Activated CD8-positive, alpha-beta memory T cell treated with anti-CD3 and anti-CD28 coated beads, Interleukin-2, amount 50 U/mL, for 24 hours (primary cell): ENCODE results near the gene DCST2.

Experiments
- DNase-seq: peaks from one replicate; pipeline ENCODE4 v3.0.0-alpha.2; 2020; ENCODE audit errors: extremely low read depth

The DCST2 gene

GRCh38 chr1:154975409-154976059 lies 58.0 kb downstream of the DCST2 start:
- no peak for DNase-seq

DNA sequence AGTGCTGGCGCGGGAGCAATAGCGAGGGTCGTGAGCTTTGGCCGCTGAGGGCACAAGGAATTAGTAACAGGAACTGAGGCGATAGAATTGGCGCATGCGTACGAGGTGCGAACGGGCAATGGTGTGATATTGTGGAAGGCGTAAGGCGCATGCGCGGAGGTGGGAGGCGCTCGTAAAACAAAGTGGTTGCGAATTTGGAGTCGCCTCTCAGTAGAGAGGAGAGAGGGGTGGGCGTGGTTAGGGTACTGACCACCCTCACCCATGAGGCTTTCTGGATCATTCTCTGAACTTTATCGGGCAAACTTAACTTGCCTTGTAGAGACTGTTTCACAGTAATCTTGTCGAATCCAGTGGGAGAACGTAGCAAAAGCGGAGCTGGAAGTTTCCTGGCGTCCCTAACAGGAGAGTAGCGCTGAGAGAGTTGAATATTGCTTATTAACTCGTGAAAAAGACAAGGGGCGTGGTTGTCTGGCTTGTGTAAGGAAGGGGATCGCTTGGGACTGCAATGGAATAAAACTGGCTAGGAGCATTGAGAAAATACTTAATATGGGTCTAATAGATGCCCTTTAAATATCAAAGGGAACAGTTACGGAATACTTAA lies 58.7 kb downstream of the DCST2 start:
- peak; percentile 87 for DNase-seq

DNA sequence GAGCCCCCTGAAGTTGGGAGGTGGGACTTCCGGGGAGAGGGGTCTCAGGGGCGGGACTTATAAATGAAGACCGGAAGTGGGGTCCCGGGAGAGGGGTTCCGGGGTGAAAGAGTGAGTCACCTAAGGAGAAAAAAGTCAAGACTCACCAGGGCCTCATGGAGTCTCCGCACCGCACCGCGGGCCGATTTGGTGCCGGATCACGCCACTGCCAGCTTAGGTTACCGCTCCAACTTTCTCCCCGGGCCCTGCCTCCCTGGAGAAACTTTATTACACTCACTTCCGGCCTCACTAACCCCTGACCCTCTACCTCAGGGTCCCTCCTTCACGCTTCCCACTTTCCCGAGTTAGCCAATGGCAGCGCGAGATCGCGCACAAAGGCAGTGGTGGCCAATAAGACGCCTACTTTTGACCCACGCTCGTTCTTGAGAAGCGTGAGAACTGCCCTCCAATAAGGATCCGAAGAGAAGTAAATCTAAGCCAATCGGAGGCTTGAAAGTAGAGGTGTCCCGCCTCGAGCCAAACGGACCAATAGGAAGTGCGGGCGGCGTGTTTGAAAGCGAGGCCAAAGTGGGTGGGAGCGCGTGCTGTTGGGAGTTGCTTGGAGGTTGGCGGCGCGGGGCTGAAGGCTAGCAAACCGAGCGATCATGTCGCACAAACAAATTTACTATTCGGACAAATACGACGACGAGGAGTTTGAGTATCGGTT lies 59.3 kb downstream of the DCST2 start, which contains the start of gene CKS1B:
Gene CKS1B, plus strand, starts transcription at position 580 of the 706 bp plus-strand sequence. Its CDS starts 65 bp downstream, at position 645.
- peak; percentile 89 for DNase-seq

GRCh38 chr1:154973344-154974101 lies 60.1 kb downstream of the DCST2 start:
- peak; percentile 90 for DNase-seq

DNA sequence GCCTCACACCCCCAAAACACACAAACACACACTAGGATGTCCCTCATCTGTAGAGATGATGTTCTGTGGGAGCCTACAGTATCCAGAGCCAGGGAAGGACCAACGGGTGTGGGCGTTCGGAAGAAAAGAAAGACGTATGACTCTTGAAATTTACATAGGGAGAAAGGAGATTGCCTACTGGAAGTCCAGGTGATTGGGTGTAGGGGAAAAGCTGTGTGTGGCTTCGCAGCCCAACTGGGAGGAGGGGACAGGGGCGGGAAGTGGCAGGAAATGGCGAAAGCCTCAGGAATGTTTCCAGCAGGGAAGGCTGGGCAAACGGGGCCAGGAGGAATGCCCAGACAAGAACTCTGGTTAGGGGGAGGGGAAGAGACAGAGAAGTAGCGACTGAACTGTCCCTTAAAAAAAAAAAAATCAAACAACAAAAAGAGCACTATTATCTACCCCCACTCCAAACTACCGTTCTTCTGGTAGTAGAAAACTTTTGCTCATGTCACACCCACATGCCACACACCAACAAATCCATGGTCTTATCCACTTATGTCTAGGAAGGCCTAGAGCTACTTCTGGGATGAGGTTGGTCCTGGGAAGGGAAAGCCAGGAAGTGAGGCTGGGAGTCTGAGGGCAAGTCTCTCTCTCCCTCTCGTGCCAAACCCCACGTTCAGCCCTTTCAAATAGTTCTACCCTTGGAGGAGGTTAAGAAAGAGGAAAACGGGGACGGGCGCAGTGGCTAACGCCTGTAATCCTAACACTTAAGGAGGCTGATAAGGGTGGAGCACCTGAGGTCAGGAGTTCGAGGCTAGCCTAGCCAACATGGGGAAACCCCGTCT lies 60.9 kb downstream of the DCST2 start:
- no peak for DNase-seq

DNA sequence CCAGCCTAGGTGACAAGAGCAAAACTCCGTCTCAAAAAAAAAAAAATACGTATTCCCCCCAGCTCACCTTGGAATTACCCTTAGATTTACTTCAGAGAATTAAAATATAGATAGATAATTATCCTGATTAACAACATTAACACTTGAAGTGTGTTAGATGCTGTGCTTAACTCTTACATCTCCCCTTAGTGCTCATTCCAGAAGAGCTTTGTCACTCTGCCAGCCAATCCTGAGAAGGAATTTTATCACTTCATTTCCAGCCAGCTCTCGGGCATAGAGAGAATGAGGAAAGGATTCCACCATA lies 61.4 kb downstream of the DCST2 start:
- no peak for DNase-seq

- DNase-seq: no peak
Observed at GRCh38 chr1:154971341-154971998, 62.1 kb downstream of the DCST2 start.

DNA sequence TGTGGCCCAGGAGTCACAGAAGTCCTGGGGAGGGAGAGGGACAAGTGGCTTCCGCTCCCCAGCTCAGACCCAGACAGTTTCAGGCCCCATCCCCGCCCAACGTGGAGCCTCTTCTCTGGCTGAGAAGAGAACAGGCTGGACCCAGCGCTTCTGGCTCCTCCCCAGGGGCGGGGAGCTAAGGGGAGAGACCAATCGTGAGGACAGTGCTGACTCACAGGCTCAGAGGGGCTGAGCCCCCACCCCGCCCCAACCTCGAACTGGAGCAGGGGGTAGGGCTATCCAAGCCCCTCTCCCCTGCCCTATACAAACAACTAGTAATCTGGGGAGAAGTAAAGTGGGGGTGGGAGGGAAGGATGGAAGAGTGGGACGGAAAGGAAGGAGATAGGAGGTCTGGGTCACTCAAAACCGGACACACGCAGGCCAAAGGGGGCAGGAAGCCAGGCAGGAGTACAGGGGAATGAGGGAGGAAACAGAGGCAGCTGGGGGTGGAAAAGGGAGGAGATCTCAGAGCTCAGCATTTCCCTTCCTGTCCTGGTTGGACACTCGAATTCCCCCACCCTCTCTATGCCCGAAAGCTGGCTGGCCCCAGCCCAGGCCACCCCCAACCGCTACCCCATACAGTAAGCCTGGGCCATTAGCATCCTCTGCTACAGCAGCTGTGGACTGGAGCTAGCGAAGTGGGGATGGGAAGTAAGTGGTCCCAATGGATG lies 62.8 kb downstream of the DCST2 start, which contains the start of gene SHC1:
Gene SHC1, minus strand, starts transcription at position 117 of the 710 bp plus-strand sequence. CDS start 221 bp downstream, outside the sequence.
- DNase-seq: no peak

DNA sequence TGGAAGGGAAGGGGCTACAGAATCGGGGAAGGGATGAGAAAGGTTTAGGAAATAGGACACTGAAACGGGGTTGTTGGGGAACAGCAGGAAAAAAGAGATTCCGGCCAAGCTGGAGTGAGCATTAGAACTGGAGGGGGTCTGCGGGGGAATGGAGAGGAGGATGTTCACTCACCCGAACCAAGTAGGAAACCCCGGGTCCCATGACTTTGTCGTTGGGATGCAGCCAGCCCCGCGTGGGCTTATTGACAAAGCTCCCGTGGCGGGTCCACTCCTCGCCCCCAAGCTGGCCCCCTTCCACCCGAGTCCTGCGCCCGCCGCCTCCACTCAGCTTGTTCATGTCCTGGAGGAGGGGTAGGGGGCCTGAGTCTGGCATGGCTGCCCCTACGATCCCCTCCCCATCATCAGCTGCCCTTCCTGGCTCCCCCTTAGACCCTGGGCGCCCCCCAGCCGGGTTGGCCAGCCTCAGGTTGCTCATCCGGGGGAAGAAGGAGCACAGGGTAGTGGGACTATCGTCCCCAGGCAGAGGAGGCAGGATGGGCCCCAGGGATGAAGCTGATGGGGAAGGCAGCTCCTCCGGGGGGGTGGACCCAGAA lies 63.6 kb downstream of the DCST2 start:
- no peak for DNase-seq

GRCh38 chr1:154969246-154969645 lies 64.3 kb downstream of the DCST2 start:
- no peak for DNase-seq

GRCh38 chr1:154968731-154969130 lies 64.8 kb downstream of the DCST2 start:
- no peak for DNase-seq
